ENCODE results near the gene FASTKD1.
A peak's percentile ranks its signal among the peaks of the same experiment; 100 is the strongest.
"Not testable (repeated sequence)": the region's sequence is repeated elsewhere in the genome, so short reads cannot be mapped to it uniquely, and the experiment has no call there.

FASTKD1 gene

GRCh38 chr2:169570752-169571151, 2.9 kb downstream of the FASTKD1 start:
- DNase-seq, result not testable (repeated sequence)

GRCh38 chr2:169569948-169570347, 3.7 kb downstream of the FASTKD1 start:
- no peak for DNase-seq

- no peak for DNase-seq
Measured at GRCh38 chr2:169565686-169566085, 8.0 kb downstream of the FASTKD1 start.

- peak; percentile 3 for DNase-seq
Measured at GRCh38 chr2:169562519-169562918, 11.1 kb downstream of the FASTKD1 start.

- DNase-seq, result not testable (repeated sequence)
Measured at GRCh38 chr2:169562084-169562483, 11.6 kb downstream of the FASTKD1 start.

GRCh38 chr2:169561364-169561763, 12.3 kb downstream of the FASTKD1 start:
- peak; percentile 11 for DNase-seq

- no peak for DNase-seq
Measured at GRCh38 chr2:169546756-169547155, 26.9 kb downstream of the FASTKD1 start.

GRCh38 chr2:169542433-169542832, 31.2 kb downstream of the FASTKD1 start:
- DNase-seq, result no peak

- DNase-seq, result no peak
Measured at GRCh38 chr2:169540146-169540545, 33.5 kb downstream of the FASTKD1 start.

GRCh38 chr2:169539460-169539859, 34.2 kb downstream of the FASTKD1 start:
- DNase-seq, result not testable (repeated sequence)

GRCh38 chr2:169528271-169528701, 45.4 kb downstream of the FASTKD1 start:
- peak; percentile 36 for DNase-seq

- no peak for DNase-seq
Measured at GRCh38 chr2:169526451-169526850, 47.2 kb downstream of the FASTKD1 start.

GRCh38 chr2:169525434-169525833, 48.2 kb downstream of the FASTKD1 start:
- DNase-seq, result no peak

GRCh38 chr2:169523681-169524080, 50.0 kb downstream of the FASTKD1 start:
- no peak for DNase-seq

- no peak for DNase-seq
Measured at GRCh38 chr2:169520896-169521295, 52.8 kb downstream of the FASTKD1 start.

GRCh38 chr2:169516488-169516995, 57.1 kb downstream of the FASTKD1 start:
- DNase-seq, result not testable (repeated sequence)

GRCh38 chr2:169514758-169515157, 58.9 kb downstream of the FASTKD1 start:
- peak; percentile 1 for DNase-seq

GRCh38 chr2:169513926-169514325, 59.7 kb downstream of the FASTKD1 start:
- DNase-seq, result no peak

- DNase-seq, result no peak
Measured at GRCh38 chr2:169513094-169513493, 60.6 kb downstream of the FASTKD1 start.

- DNase-seq, result no peak
Measured at GRCh38 chr2:169512525-169512924, 61.1 kb downstream of the FASTKD1 start.

GRCh38 chr2:169511818-169512217, 61.8 kb downstream of the FASTKD1 start:
- DNase-seq, result no peak

GRCh38 chr2:169510496-169510895, 63.2 kb downstream of the FASTKD1 start:
- DNase-seq, result no peak

- no peak for DNase-seq
Measured at GRCh38 chr2:169509955-169510354, 63.7 kb downstream of the FASTKD1 start.

GRCh38 chr2:169509298-169509885, 64.3 kb downstream of the FASTKD1 start, which contains the start of gene KLHL41:
TSS of gene KLHL41 (plus strand) at chr2:169509702. CDS start at chr2:169509779, 77 bp downstream.
- DNase-seq, result no peak

- DNase-seq, result peak; percentile 50
Measured at GRCh38 chr2:169507698-169508097, 66.0 kb downstream of the FASTKD1 start.
